Measurements from ENCODE around the gene PLCL2. TPM values are rescaled to one million over a fixed set of nuclear protein-coding genes. Genes with fewer than 3 reads are reported as not detected.

The PLCL2 gene
- total and polyA plus RNA-seq, 2 experiments from 2014 or later: 1.6 to 9.7 TPM

GRCh38 chr3:16943857-16944256, 59.1 kb downstream of the PLCL2 start:
- Histone ChIP-seq H3K9me2 (ENCODE audit: insufficient read depth) (no peaks in the 10 kb centered on the region), H3K36me3 (ENCODE audit: insufficient read depth) (no peaks in the 10 kb centered on the region), H4K20me1 (replicated peaks; ENCODE audit: insufficient read depth) (no peaks in the 10 kb centered on the region), H3K27me3 (ENCODE audit: insufficient read depth) (no peaks in the 10 kb centered on the region), H3K4me2 (no peak overlapping the region), H2AFZ (no peak overlapping the region), H3K4me3 (no peak overlapping the region), H3F3A (replicated peaks; ENCODE audit: low read depth) (no peaks in the 10 kb centered on the region), H3K27ac (ENCODE audit: low read depth) (no peak overlapping the region), H3K79me2 (replicated peaks; ENCODE audit: insufficient read depth) (no peaks in the 10 kb centered on the region), H3K4me1 (ENCODE audit: insufficient read depth) (no peaks in the 10 kb centered on the region)
- Mint-ChIP-seq H3K27me3 (ENCODE audit: insufficient read depth, low read depth, poor library complexity) (no peaks in the 10 kb centered on the region), H3K4me1 (no peaks in the 10 kb centered on the region), H3K27ac (no peak overlapping the region), H3K36me3 (ENCODE audit: low read depth) (no peaks in the 10 kb centered on the region), H3K4me3 (no peak overlapping the region), H3K9me3 (no peaks in the 10 kb centered on the region)
- ATAC-seq: no peak
- DNase-seq (ENCODE audit: low spot score): no peak
- TF ChIP-seq ZNF114 (CRISPR knock-in tag; IDR thresholded peaks at IDR 0.05) (no peak), CREB1 (CRISPR knock-in tag; IDR thresholded peaks at IDR 0.05; ENCODE audit: low read depth) (no peak), STAT1 (IDR thresholded peaks at IDR 0.05; ENCODE audit: unreplicated experiment) (no peak), JUNB (IDR thresholded peaks at IDR 0.05; ENCODE audit: unreplicated experiment) (no peak), CTCF (conservative IDR thresholded peaks at IDR 0.05; ENCODE audit: low read depth in 2 of 2) (no peak), ETS1 (IDR thresholded peaks at IDR 0.05) (no peak), EZH2 (IDR thresholded peaks at IDR 0.05; ENCODE audit: low read depth, unreplicated experiment) (no peak), POLR2AphosphoS5 (IDR thresholded peaks at IDR 0.05; ENCODE audit: low read depth) (no peak), ZNF331 (CRISPR knock-in tag; IDR thresholded peaks at IDR 0.05; ENCODE audit: low read depth) (no peak), REST (IDR thresholded peaks at IDR 0.05; ENCODE audit: unreplicated experiment) (no peak), ZNF462 (CRISPR knock-in tag; IDR thresholded peaks at IDR 0.05) (no peak), EZH2phosphoT487 (IDR thresholded peaks at IDR 0.05; ENCODE audit: unreplicated experiment) (no peak), NANOG (IDR thresholded peaks at IDR 0.05; ENCODE audit: borderline replicate concordance) (no peak)

Data from GM23338 (cell line).